Esophagus squamous epithelium (tissue), 5 donors: ENCODE results near the gene PLCXD3. TPM values are rescaled to one million over a fixed set of nuclear protein-coding genes. Genes with fewer than 3 reads are reported as not detected.

Experiments used
- DNase-seq: peaks from one replicate; lab custom pipeline; 2025; lab: John Stamatoyannopoulos, UW
- H3K27ac ChIP-seq, 4 donors: fragments of 200-600 bp; sonication (generic); one replicate each; pipeline ENCODE4 v1.5.1; 2016 to 2019; ENCODE audit warnings: mild to moderate bottlenecking in 1 of 4
- H3K27me3 ChIP-seq, 4 donors: fragments of 200-600 bp; sonication (generic); 1 replicate in 3 of 4; 2 replicates in 1 of 4; pipeline versions ENCODE4 v1.5.1 to v1.6.0; 2017 to 2021; ENCODE audit warnings: antibody characterized with exemption in 1 of 4
- H3K36me3 ChIP-seq, 3 donors: fragments of 200-600 bp; sonication (generic); one replicate each; pipeline ENCODE4 v1.5.1; 2016 to 2019
- H3K4me1 ChIP-seq, 3 donors: fragments of 200-600 bp; sonication (generic); one replicate each; pipeline ENCODE4 v1.5.1; 2017 to 2019
- H3K4me3 ChIP-seq, 4 donors: fragments of 200-600 bp; sonication (generic); 1 replicate in 3 of 4; 2 replicates in 1 of 4; pipeline ENCODE4 v1.5.1; 2016 to 2019; ENCODE audit warnings: mild to moderate bottlenecking in 2 of 4, moderate library complexity in 1 of 4
- H3K9me3 ChIP-seq, 3 donors: fragments of 200-600 bp; sonication (generic); one replicate each; pipeline ENCODE4 v1.5.1; 2016 to 2019
- CTCF ChIP-seq, 6 experiments: fragments of 450-650 bp in 4 of 6; fragments of 200-600 bp in 2 of 6; sonication (generic) in 2 of 6; IDR thresholded peaks; one replicate each; pipeline ENCODE4 v1.5.1; 2016 to 2019; ENCODE audit warnings: antibody characterized with exemption in 6 of 6, mild to moderate bottlenecking in 4 of 6, moderate library complexity in 4 of 6
- POLR2A ChIP-seq, 4 donors: fragments of 450-650 bp; IDR thresholded peaks; one replicate each; pipeline ENCODE4 v1.6.1; 2017; ENCODE audit warnings: antibody characterized with exemption in 4 of 4, mild to moderate bottlenecking in 4 of 4, moderate library complexity in 3 of 4
- WGBS, 2 donors: methylation state at CpG; one replicate each; pipeline ENCODE4 v1.1.5; 2018; 5-methylcytosine and 5-hydroxymethylcytosine counted together
- intact Hi-C: fragments of 100-400 bp; cut with DNase I; formaldehyde crosslinking; loops from one replicate; pipeline ENCODE4 v1.15.0; 2022
- total RNA-seq, 4 donors: library from RNA; depleted of rRNA; stranded (reverse); fragments of >200 nt; gene quantifications; one replicate each; pipeline ENCODE4 v1.1.0, GENCODE V29; 2016
- donor health status: DM: yes; HTN: yes; CAD: no.

Gene PLCXD3
- total RNA-seq, 4 donors from 2014 or later, result 0.13 to 1.5 (median 0.94) TPM; not detected in 1

GRCh38 chr5:41402845-41403244 lies 107.6 kb downstream of the PLCXD3 start:
- Histone ChIP-seq H3K4me1 (no peaks in the 10 kb centered on the region), H3K9me3 (peaks cover 0 to 9% (median 6%) of the 10 kb centered on the region in 3 donors), H3K36me3 (no peaks in the 10 kb centered on the region), H3K27me3 (no peaks in the 10 kb centered on the region), H3K27ac (no peak overlapping the region), H3K4me3 (no peak overlapping the region)
- no peak for DNase-seq
- WGBS, 2 donors, result 46 to 53% methylated on average over 2 of the region's 2 CpGs
- intact Hi-C loops, result no loop called here
- TF ChIP-seq POLR2A (IDR thresholded peaks at IDR 0.05) (no peak), CTCF (IDR thresholded peaks at IDR 0.05) (no peak)

- TF ChIP-seq POLR2A (IDR thresholded peaks at IDR 0.05), result no peak
- TF ChIP-seq CTCF (IDR thresholded peaks at IDR 0.05), result no peak
- intact Hi-C loops, result no loop called here
- WGBS, 2 donors, result 74 to 87% methylated on average over 2 of the region's 2 CpGs
- Histone ChIP-seq H3K36me3 (no peaks in the 10 kb centered on the region), H3K27ac (no peak overlapping the region), H3K4me1 (no peaks in the 10 kb centered on the region), H3K27me3 (no peaks in the 10 kb centered on the region), H3K9me3 (peaks cover 0 to 15% (median 6%) of the 10 kb centered on the region in 3 donors), H3K4me3 (no peak overlapping the region)
- DNase-seq, result no peak
Measured at GRCh38 chr5:41399839-41400238, 110.6 kb downstream of the PLCXD3 start.

- Histone ChIP-seq H3K4me1 (no peaks in the 10 kb centered on the region), H3K36me3 (no peaks in the 10 kb centered on the region), H3K9me3 (no peaks in the 10 kb centered on the region), H3K27me3 (no peaks in the 10 kb centered on the region), H3K4me3 (no peak overlapping the region), H3K27ac (no peak overlapping the region)
- no peak for DNase-seq
- intact Hi-C loops, result no loop called here
- 75 to 83% methylated on average over 1 of the region's 1 CpG for WGBS, 2 donors
- TF ChIP-seq CTCF (IDR thresholded peaks at IDR 0.05) (no peak), POLR2A (IDR thresholded peaks at IDR 0.05) (no peak)
Measured at GRCh38 chr5:41392016-41392415, 118.4 kb downstream of the PLCXD3 start.

GRCh38 chr5:41374631-41375030 lies 135.8 kb downstream of the PLCXD3 start:
- H3K27ac ChIP-seq, result no peak overlapping the region
- WGBS, 2 donors, result 54 to 61% methylated on average over 2 of the region's 2 CpGs
- no peaks in the 10 kb centered on the region for H3K27me3 ChIP-seq
- H3K36me3 ChIP-seq, result no peaks in the 10 kb centered on the region
- no peaks in the 10 kb centered on the region for H3K9me3 ChIP-seq
- TF ChIP-seq CTCF (IDR thresholded peaks at IDR 0.05), result no peak
- TF ChIP-seq POLR2A (IDR thresholded peaks at IDR 0.05), result no peak
- H3K4me1 ChIP-seq, result no peaks in the 10 kb centered on the region
- no peak for DNase-seq
- intact Hi-C loops, result no loop called here
- no peak overlapping the region for H3K4me3 ChIP-seq

- Histone ChIP-seq H3K27ac (no peak overlapping the region), H3K4me3 (no peak overlapping the region), H3K4me1 (no peaks in the 10 kb centered on the region), H3K36me3 (no peaks in the 10 kb centered on the region), H3K27me3 (no peaks in the 10 kb centered on the region), H3K9me3 (no peaks in the 10 kb centered on the region)
- intact Hi-C loops, result no loop called here
- DNase-seq, result no peak
- 76% methylated on average over 5 of the region's 5 CpGs for WGBS, 2 donors
- TF ChIP-seq POLR2A (IDR thresholded peaks at IDR 0.05) (no peak), CTCF (IDR thresholded peaks at IDR 0.05) (no peak)
Measured at GRCh38 chr5:41373230-41373629, 137.2 kb downstream of the PLCXD3 start.
